Measurements from ENCODE around the gene MMRN1. TPM values are rescaled to one million over a fixed set of nuclear protein-coding genes. Genes with fewer than 3 reads are reported as not detected.

The MMRN1 gene, protein sequence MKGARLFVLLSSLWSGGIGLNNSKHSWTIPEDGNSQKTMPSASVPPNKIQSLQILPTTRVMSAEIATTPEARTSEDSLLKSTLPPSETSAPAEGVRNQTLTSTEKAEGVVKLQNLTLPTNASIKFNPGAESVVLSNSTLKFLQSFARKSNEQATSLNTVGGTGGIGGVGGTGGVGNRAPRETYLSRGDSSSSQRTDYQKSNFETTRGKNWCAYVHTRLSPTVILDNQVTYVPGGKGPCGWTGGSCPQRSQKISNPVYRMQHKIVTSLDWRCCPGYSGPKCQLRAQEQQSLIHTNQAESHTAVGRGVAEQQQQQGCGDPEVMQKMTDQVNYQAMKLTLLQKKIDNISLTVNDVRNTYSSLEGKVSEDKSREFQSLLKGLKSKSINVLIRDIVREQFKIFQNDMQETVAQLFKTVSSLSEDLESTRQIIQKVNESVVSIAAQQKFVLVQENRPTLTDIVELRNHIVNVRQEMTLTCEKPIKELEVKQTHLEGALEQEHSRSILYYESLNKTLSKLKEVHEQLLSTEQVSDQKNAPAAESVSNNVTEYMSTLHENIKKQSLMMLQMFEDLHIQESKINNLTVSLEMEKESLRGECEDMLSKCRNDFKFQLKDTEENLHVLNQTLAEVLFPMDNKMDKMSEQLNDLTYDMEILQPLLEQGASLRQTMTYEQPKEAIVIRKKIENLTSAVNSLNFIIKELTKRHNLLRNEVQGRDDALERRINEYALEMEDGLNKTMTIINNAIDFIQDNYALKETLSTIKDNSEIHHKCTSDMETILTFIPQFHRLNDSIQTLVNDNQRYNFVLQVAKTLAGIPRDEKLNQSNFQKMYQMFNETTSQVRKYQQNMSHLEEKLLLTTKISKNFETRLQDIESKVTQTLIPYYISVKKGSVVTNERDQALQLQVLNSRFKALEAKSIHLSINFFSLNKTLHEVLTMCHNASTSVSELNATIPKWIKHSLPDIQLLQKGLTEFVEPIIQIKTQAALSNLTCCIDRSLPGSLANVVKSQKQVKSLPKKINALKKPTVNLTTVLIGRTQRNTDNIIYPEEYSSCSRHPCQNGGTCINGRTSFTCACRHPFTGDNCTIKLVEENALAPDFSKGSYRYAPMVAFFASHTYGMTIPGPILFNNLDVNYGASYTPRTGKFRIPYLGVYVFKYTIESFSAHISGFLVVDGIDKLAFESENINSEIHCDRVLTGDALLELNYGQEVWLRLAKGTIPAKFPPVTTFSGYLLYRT
- not detected in 5 replicates for total RNA-seq (2022; extraction: Qiagen RNA extraction)

DNA sequence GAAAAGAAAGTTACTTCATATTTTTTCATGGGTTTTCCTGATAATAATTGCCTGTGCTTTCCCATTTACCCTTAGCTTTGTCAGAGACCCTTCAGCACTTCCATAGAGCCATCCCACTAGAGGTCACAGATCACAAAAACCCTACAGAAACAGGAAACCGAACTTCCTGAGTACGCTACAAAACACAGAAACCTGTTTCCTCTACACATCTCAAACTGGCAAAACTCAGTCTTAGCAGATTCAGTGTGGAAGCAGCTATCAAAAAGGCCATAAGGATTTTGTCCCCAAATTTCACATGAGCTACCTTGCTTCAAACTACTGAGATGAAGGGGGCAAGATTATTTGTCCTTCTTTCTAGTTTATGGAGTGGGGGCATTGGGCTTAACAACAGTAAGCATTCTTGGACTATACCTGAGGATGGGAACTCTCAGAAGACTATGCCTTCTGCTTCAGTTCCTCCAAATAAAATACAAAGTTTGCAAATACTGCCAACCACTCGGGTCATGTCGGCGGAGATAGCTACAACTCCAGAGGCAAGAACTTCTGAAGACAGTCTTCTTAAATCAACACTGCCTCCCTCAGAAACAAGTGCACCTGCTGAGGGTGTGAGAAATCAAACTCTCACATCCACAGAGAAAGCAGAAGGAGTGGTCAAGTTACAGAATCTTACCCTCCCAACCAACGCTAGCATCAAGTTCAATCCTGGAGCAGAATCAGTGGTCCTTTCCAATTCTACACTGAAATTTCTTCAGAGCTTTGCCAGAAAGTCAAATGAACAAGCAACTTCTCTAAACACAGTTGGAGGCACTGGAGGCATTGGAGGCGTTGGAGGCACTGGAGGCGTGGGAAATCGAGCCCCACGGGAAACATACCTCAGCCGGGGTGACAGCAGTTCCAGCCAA is at the start of gene MMRN1:
TSS of gene MMRN1 (plus strand) at position 206 of the 902 bp plus-strand sequence. CDS start at position 324, 118 bp downstream.

Other genes starting within 250 kb of the MMRN1 start
- 0.07 to 0.29 TPM (median 0.15 TPM) in 5 replicates for gene SNCA, start 57.7 kb upstream of the MMRN1 start, total RNA-seq (2022; extraction: Qiagen RNA extraction)
- gene CCSER1, start 232.5 kb downstream of the MMRN1 start, total RNA-seq (2022; extraction: Qiagen RNA extraction) = not detected in 5 replicates

All from A549 treated with AZD2906 at 1 μM for 4 hours (cell line).